ENCODE data around the gene DGCR6. TPM values are rescaled to one million over a fixed set of nuclear protein-coding genes. Genes with fewer than 3 reads are reported as not detected.
"Not testable (repeated sequence)": the region's sequence is repeated elsewhere in the genome, so short reads cannot be mapped to it uniquely, and the experiment has no call there.

Gene DGCR6
- total RNA-seq, 4 donors from 2014 or later = 8.6 to 33.1 (median 14.9) TPM

- intact Hi-C loops (cut with DNase I; ENCODE audit: low total_unique reads) (no loop called here), in situ Hi-C loops (cut with MboI; ENCODE audit: low sequenced_read_pairs in 4 of 4) (no loop called here)
- TF ChIP-seq CTCF (IDR thresholded peaks at IDR 0.05 in 4 of 5, conservative IDR thresholded peaks at IDR 0.05 in 1 of 5) (no peak), POLR2A (IDR thresholded peaks at IDR 0.05) (no peak)
- Histone ChIP-seq H3K4me3 (no peak overlapping the region), H3K36me3 (no peaks in the 10 kb centered on the region), H3K27me3 (no peaks in the 10 kb centered on the region), H3K9me3 (no peaks in the 10 kb centered on the region), H3K4me1 (no peaks in the 10 kb centered on the region), H3K27ac (no peak overlapping the region)
- ATAC-seq (no peak), DNase-seq (no peak)
Measured at GRCh38 chr22:18931905-18932652, 26.0 kb downstream of the DGCR6 start.

- no peaks in the 10 kb centered on the region for H3K4me1 ChIP-seq
- no peak overlapping the region for H3K27ac ChIP-seq
- DNase-seq (no peak), ATAC-seq (no peak)
- intact Hi-C loops (cut with DNase I; ENCODE audit: low total_unique reads) (no loop called here), in situ Hi-C loops (cut with MboI; ENCODE audit: low sequenced_read_pairs in 4 of 4) (no loop called here)
- no peaks in the 10 kb centered on the region for H3K36me3 ChIP-seq
- TF ChIP-seq POLR2A (IDR thresholded peaks at IDR 0.05) (no peak), CTCF (IDR thresholded peaks at IDR 0.05 in 4 of 5, conservative IDR thresholded peaks at IDR 0.05 in 1 of 5) (no peak)
- H3K27me3 ChIP-seq = no peaks in the 10 kb centered on the region
- H3K9me3 ChIP-seq = no peaks in the 10 kb centered on the region
- H3K4me3 ChIP-seq = no peak overlapping the region
Measured at GRCh38 chr22:18933914-18934313, 27.8 kb downstream of the DGCR6 start.

GRCh38 chr22:18934688-18935087, 28.6 kb downstream of the DGCR6 start:
- ATAC-seq = peak in 1 of 2 donors; percentile 15
- H3K36me3 ChIP-seq; H3K9me3 ChIP-seq; DNase-seq; H3K4me1 ChIP-seq; H3K27ac ChIP-seq; intact Hi-C loops (cut with DNase I; ENCODE audit: low total_unique reads); in situ Hi-C loops (cut with MboI; ENCODE audit: low sequenced_read_pairs in 4 of 4); H3K4me3 ChIP-seq; H3K27me3 ChIP-seq: not testable (repeated sequence)

- H3K27ac ChIP-seq = no peak within 1 kb of the TSS
- peak; percentile 65 to 67 for ATAC-seq
- TF ChIP-seq POLR2A (IDR thresholded peaks at IDR 0.05) (no peak), CTCF (IDR thresholded peaks at IDR 0.05 in 4 of 5, conservative IDR thresholded peaks at IDR 0.05 in 1 of 5) (no peak)
- H3K9me3 ChIP-seq = no peaks in the 10 kb centered on the region
- no peaks in the 10 kb centered on the region for H3K27me3 ChIP-seq
- intact Hi-C loops (cut with DNase I; ENCODE audit: low total_unique reads) = no loop called here
- no peaks in the 10 kb centered on the region for H3K4me1 ChIP-seq
- in situ Hi-C loops (cut with MboI; ENCODE audit: low sequenced_read_pairs in 4 of 4) = no loop called here
- no peak for DNase-seq
- no peaks in the 10 kb centered on the region for H3K36me3 ChIP-seq
- H3K4me3 ChIP-seq = no peak within 1 kb of the TSS
Measured at GRCh38 chr22:18935889-18936529, 29.9 kb downstream of the DGCR6 start, which contains the start of gene PRODH. PRODH (minus strand) TSS chr22:18936293; CDS start chr22:18936287, 6 bp downstream.

- H3K27me3 ChIP-seq; H3K27ac ChIP-seq; ATAC-seq; in situ Hi-C loops (cut with MboI; ENCODE audit: low sequenced_read_pairs in 4 of 4); intact Hi-C loops (cut with DNase I; ENCODE audit: low total_unique reads); H3K4me1 ChIP-seq; H3K9me3 ChIP-seq; H3K36me3 ChIP-seq; DNase-seq; H3K4me3 ChIP-seq: not testable (repeated sequence)
Measured at GRCh38 chr22:18938691-18939090, 32.6 kb downstream of the DGCR6 start.

GRCh38 chr22:18947105-18947504, 41.0 kb downstream of the DGCR6 start:
- H3K36me3 ChIP-seq; DNase-seq; H3K27ac ChIP-seq; H3K4me1 ChIP-seq; in situ Hi-C loops (cut with MboI; ENCODE audit: low sequenced_read_pairs in 4 of 4); H3K4me3 ChIP-seq; intact Hi-C loops (cut with DNase I; ENCODE audit: low total_unique reads); ATAC-seq; H3K27me3 ChIP-seq; H3K9me3 ChIP-seq: not testable (repeated sequence)

Data from gastrocnemius medialis (tissue), 4 donors.